ENCODE results near the gene TYRP1. TPM values are rescaled to one million over a fixed set of nuclear protein-coding genes. Genes with fewer than 3 reads are reported as not detected.

The TYRP1 gene
- polyA plus RNA-seq, 1 donor from 2014 or later = not detected

DNA sequence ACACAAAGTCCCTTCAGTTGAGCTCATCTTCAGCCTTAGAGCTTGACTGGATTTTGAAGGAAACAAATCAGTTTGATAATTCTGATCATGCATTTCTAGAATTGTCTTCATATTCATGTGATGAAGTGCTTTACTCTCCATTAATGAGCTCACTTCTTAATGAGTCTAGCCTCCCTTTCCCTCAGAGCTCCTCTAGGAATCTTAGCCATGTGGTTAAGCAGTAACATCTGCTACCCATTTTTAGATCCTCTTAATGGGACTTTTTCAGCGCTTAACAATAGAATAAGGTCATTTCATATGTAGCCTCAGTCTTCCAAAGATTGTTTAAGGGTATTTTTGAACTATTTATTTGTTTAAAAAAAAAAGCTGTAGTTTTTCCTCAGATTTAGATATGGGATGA lies 44.7 kb downstream of the TYRP1 start:
- Histone ChIP-seq H3K9me3 (ENCODE audit: low read length) (no peaks in the 10 kb centered on the region), H4K20me1 (ENCODE audit: insufficient read depth) (no peaks in the 10 kb centered on the region), H3K9ac (ENCODE audit: low read length) (no peak overlapping the region), H3K27me3 (ENCODE audit: insufficient read depth, low read depth, low read length) (no peaks in the 10 kb centered on the region), H3K27ac (ENCODE audit: low read length) (no peak overlapping the region), H3K36me3 (ENCODE audit: insufficient read depth, low read length) (no peaks in the 10 kb centered on the region), H3K4me2 (ENCODE audit: low read length) (no peak overlapping the region), H2AFZ (ENCODE audit: low read depth, low read length) (no peak overlapping the region), H3F3A (ENCODE audit: insufficient read depth, low read length, poor library complexity, severe bottlenecking) (no peaks in the 10 kb centered on the region), H3K4me3 (ENCODE audit: low read length) (no peak overlapping the region), H3K79me2 (replicated peaks; ENCODE audit: insufficient read depth, low read length) (no peaks in the 10 kb centered on the region), H3K9me2 (ENCODE audit: insufficient read depth, low read length) (no peaks in the 10 kb centered on the region)
- TF ChIP-seq SMC3 (conservative IDR thresholded peaks at IDR 0.05; ENCODE audit: poor library complexity) (no peak), MXI1 (conservative IDR thresholded peaks at IDR 0.05; ENCODE audit: poor library complexity, severe bottlenecking) (no peak)

- TF ChIP-seq, protein P1, sequence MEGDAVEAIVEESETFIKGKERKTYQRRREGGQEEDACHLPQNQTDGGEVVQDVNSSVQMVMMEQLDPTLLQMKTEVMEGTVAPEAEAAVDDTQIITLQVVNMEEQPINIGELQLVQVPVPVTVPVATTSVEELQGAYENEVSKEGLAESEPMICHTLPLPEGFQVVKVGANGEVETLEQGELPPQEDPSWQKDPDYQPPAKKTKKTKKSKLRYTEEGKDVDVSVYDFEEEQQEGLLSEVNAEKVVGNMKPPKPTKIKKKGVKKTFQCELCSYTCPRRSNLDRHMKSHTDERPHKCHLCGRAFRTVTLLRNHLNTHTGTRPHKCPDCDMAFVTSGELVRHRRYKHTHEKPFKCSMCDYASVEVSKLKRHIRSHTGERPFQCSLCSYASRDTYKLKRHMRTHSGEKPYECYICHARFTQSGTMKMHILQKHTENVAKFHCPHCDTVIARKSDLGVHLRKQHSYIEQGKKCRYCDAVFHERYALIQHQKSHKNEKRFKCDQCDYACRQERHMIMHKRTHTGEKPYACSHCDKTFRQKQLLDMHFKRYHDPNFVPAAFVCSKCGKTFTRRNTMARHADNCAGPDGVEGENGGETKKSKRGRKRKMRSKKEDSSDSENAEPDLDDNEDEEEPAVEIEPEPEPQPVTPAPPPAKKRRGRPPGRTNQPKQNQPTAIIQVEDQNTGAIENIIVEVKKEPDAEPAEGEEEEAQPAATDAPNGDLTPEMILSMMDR (IDR thresholded peaks at IDR 0.05; ENCODE audit: poor library complexity, severe bottlenecking) = no peak
- no peak for TF ChIP-seq POLR2AphosphoS5 (IDR thresholded peaks at IDR 0.05)
- no peak for TF ChIP-seq EZH2 (IDR thresholded peaks at IDR 0.05; ENCODE audit: borderline replicate concordance, insufficient read depth, low read length, poor library complexity, severe bottlenecking)
- no peak for TF ChIP-seq MXI1 (conservative IDR thresholded peaks at IDR 0.05; ENCODE audit: poor library complexity, severe bottlenecking)
- TF ChIP-seq SMC3 (conservative IDR thresholded peaks at IDR 0.05; ENCODE audit: poor library complexity) = no peak
- no peak for TF ChIP-seq RAD21 (conservative IDR thresholded peaks at IDR 0.05)
- TF ChIP-seq, protein P2, sequence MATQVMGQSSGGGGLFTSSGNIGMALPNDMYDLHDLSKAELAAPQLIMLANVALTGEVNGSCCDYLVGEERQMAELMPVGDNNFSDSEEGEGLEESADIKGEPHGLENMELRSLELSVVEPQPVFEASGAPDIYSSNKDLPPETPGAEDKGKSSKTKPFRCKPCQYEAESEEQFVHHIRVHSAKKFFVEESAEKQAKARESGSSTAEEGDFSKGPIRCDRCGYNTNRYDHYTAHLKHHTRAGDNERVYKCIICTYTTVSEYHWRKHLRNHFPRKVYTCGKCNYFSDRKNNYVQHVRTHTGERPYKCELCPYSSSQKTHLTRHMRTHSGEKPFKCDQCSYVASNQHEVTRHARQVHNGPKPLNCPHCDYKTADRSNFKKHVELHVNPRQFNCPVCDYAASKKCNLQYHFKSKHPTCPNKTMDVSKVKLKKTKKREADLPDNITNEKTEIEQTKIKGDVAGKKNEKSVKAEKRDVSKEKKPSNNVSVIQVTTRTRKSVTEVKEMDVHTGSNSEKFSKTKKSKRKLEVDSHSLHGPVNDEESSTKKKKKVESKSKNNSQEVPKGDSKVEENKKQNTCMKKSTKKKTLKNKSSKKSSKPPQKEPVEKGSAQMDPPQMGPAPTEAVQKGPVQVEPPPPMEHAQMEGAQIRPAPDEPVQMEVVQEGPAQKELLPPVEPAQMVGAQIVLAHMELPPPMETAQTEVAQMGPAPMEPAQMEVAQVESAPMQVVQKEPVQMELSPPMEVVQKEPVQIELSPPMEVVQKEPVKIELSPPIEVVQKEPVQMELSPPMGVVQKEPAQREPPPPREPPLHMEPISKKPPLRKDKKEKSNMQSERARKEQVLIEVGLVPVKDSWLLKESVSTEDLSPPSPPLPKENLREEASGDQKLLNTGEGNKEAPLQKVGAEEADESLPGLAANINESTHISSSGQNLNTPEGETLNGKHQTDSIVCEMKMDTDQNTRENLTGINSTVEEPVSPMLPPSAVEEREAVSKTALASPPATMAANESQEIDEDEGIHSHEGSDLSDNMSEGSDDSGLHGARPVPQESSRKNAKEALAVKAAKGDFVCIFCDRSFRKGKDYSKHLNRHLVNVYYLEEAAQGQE (IDR thresholded peaks at IDR 0.05; ENCODE audit: borderline replicate concordance) = no peak
- no peak for TF ChIP-seq TAF1 (IDR thresholded peaks at IDR 0.05; ENCODE audit: low read depth)
- TF ChIP-seq EP300 (conservative IDR thresholded peaks at IDR 0.05; ENCODE audit: poor library complexity, severe bottlenecking) = no peak
Observed at GRCh38 chr9:12739014-12739652, 45.9 kb downstream of the TYRP1 start.

More at GRCh38 chr9:12739014-12739652, 45.9 kb downstream of the TYRP1 start:
- no peaks in the 10 kb centered on the region for H3F3A ChIP-seq (ENCODE audit: insufficient read depth, low read length, poor library complexity, severe bottlenecking)
- H3K27me3 ChIP-seq (ENCODE audit: insufficient read depth, low read depth, low read length) = no peaks in the 10 kb centered on the region
- no peaks in the 10 kb centered on the region for H3K79me2 ChIP-seq (replicated peaks; ENCODE audit: insufficient read depth, low read length)
- H3K4me2 ChIP-seq (ENCODE audit: low read length) = no peak overlapping the region
- H3K36me3 ChIP-seq (ENCODE audit: insufficient read depth, low read length) = no peaks in the 10 kb centered on the region
- H3K9me3 ChIP-seq (ENCODE audit: low read length) = no peaks in the 10 kb centered on the region
- no peaks in the 10 kb centered on the region for H4K20me1 ChIP-seq (ENCODE audit: insufficient read depth)
- H3K27ac ChIP-seq (ENCODE audit: low read length) = no peak overlapping the region
- H3K9me2 ChIP-seq (ENCODE audit: insufficient read depth, low read length) = no peaks in the 10 kb centered on the region
- H3K9ac ChIP-seq (ENCODE audit: low read length) = no peak overlapping the region
- H3K4me3 ChIP-seq (ENCODE audit: low read length) = no peak overlapping the region
- no peak overlapping the region for H2AFZ ChIP-seq (ENCODE audit: low read depth, low read length)
